PFSK-1 (cell line): ENCODE data around the gene C2orf78. TPM values are rescaled to one million over a fixed set of nuclear protein-coding genes. Genes with fewer than 3 reads are reported as not detected.
A peak's percentile ranks its signal among the peaks of the same experiment; 100 is the strongest.
"Not testable (repeated sequence)": the region's sequence is repeated elsewhere in the genome, so short reads cannot be mapped to it uniquely, and the experiment has no call there.

Experiments used
- FOXP2 ChIP-seq: optimal IDR thresholded peaks from 2 replicates; pipeline ENCODE3; 2011; ENCODE audit warnings: borderline replicate concordance, control low read depth, inconsistent platforms; ENCODE audit not compliant: insufficient read depth; ENCODE audit errors: extremely low read length, extremely low read depth
- POLR2AphosphoS5 ChIP-seq: IDR thresholded peaks from 2 replicates; pipeline ENCODE4 v1.6.1; 2012; ENCODE audit warnings: low read depth, mild to moderate bottlenecking, control low read depth, low read length, moderate library complexity
- REST ChIP-seq, 2 experiments: IDR thresholded peaks; 2 replicates each; pipeline versions ENCODE4 v1.6.1 to v1.8.0; 2011 to 2012; ENCODE audit warnings: low read depth in 2 of 2, low read length in 2 of 2, control low read depth in 1 of 2, inconsistent platforms in 1 of 2, mild to moderate bottlenecking in 1 of 2, moderate library complexity in 1 of 2; ENCODE audit not compliant: insufficient read depth in 1 of 2
- SIN3A ChIP-seq: IDR thresholded peaks from 2 replicates; pipeline ENCODE4 v1.6.1; 2012; ENCODE audit warnings: mild to moderate bottlenecking, low read length, moderate library complexity, borderline replicate concordance; ENCODE audit not compliant: insufficient read depth
- TAF1 ChIP-seq: IDR thresholded peaks from 2 replicates; pipeline ENCODE4 v1.6.1; 2012; ENCODE audit warnings: low read length, control low read depth, borderline replicate concordance; ENCODE audit not compliant: insufficient read depth
- polyA plus RNA-seq: library from polyadenylated mRNA; unstranded; fragments of >200 nt; gene quantifications from one replicate; pipeline ENCODE4 v1.2.1, GENCODE V29; 2012; ENCODE audit warnings: low read depth, missing spikeins; ENCODE audit not compliant: insufficient read length

The C2orf78 gene
- not detected for polyA plus RNA-seq

- TF ChIP-seq TAF1, FOXP2, POLR2AphosphoS5: not testable (repeated sequence)
Observed at GRCh38 chr2:73783883-73784282, at the start of gene C2orf78. Gene C2orf78, plus strand, starts transcription at chr2:73784183. Its CDS starts 127 bp downstream, at chr2:73784310.

- TF ChIP-seq REST (IDR thresholded peaks at IDR 0.05; ENCODE audit: insufficient read depth in 1 of 2, low read depth in 2 of 2, low read length in 2 of 2) (no peak), FOXP2 (no peak), POLR2AphosphoS5 (no peak), TAF1 (no peak), SIN3A (no peak)
Observed at GRCh38 chr2:73736378-73736777, 47.6 kb upstream of the C2orf78 start.

- TF ChIP-seq FOXP2 = no peak
- peak in 1 of 2 experiments; percentile 27; a peak in 1 of 4 replicates for TF ChIP-seq REST (IDR thresholded peaks at IDR 0.05; ENCODE audit: insufficient read depth in 1 of 2, low read depth in 2 of 2, low read length in 2 of 2)
- TF ChIP-seq POLR2AphosphoS5 = peak; percentile 81
- 0 out of 2 replicates have a peak, but pooled peaks have one; percentile 57 for TF ChIP-seq SIN3A
- peak; percentile 94; the same call in 1 of the 2 replicates for TF ChIP-seq TAF1
Observed at GRCh38 chr2:73736855-73737779, 46.9 kb upstream of the C2orf78 start, which contains the start of gene TPRKB. Gene TPRKB, minus strand, starts transcription at chr2:73737345. Its CDS starts 2,776 bp downstream, at chr2:73734569.

- no peak for TF ChIP-seq FOXP2
- TF ChIP-seq SIN3A = no peak
- TF ChIP-seq REST (IDR thresholded peaks at IDR 0.05; ENCODE audit: insufficient read depth in 1 of 2, low read depth in 2 of 2, low read length in 2 of 2) = no peak
- TF ChIP-seq TAF1 = no peak
- no peak for TF ChIP-seq POLR2AphosphoS5
Observed at GRCh38 chr2:73739101-73739500, 44.9 kb upstream of the C2orf78 start.

GRCh38 chr2:73740767-73741166 is 43.2 kb upstream of the C2orf78 start:
- TF ChIP-seq FOXP2 = no peak
- TF ChIP-seq REST (IDR thresholded peaks at IDR 0.05; ENCODE audit: insufficient read depth in 1 of 2, low read depth in 2 of 2, low read length in 2 of 2) = no peak
- TF ChIP-seq TAF1 = no peak
- no peak for TF ChIP-seq SIN3A
- TF ChIP-seq POLR2AphosphoS5 = no peak
